B cell (primary cell): Measurements from ENCODE around the gene MYL11.

Experiments used
- CTCF ChIP-seq: fragments of 200-600 bp; IDR thresholded peaks from one replicate; pipeline ENCODE4 v1.8.0; 2022; ENCODE audit warnings: antibody characterized with exemption, mild to moderate bottlenecking
- EZH2 ChIP-seq: IDR thresholded peaks from 2 replicates; pipeline ENCODE4 v1.6.1; 2012; ENCODE audit warnings: borderline replicate concordance, low read depth, mild to moderate bottlenecking, moderate library complexity, low read length; ENCODE audit not compliant: insufficient read depth, poor library complexity, severe bottlenecking

GRCh38 chr16:30349675-30350074 lies 24.9 kb upstream of the MYL11 start:
- no peak for TF ChIP-seq CTCF
- TF ChIP-seq EZH2 = no peak
